ENCODE measurements around the gene UBA7.
"Not testable (repeated sequence)": the region's sequence is repeated elsewhere in the genome, so short reads cannot be mapped to it uniquely, and the experiment has no call there.

The UBA7 gene, protein sequence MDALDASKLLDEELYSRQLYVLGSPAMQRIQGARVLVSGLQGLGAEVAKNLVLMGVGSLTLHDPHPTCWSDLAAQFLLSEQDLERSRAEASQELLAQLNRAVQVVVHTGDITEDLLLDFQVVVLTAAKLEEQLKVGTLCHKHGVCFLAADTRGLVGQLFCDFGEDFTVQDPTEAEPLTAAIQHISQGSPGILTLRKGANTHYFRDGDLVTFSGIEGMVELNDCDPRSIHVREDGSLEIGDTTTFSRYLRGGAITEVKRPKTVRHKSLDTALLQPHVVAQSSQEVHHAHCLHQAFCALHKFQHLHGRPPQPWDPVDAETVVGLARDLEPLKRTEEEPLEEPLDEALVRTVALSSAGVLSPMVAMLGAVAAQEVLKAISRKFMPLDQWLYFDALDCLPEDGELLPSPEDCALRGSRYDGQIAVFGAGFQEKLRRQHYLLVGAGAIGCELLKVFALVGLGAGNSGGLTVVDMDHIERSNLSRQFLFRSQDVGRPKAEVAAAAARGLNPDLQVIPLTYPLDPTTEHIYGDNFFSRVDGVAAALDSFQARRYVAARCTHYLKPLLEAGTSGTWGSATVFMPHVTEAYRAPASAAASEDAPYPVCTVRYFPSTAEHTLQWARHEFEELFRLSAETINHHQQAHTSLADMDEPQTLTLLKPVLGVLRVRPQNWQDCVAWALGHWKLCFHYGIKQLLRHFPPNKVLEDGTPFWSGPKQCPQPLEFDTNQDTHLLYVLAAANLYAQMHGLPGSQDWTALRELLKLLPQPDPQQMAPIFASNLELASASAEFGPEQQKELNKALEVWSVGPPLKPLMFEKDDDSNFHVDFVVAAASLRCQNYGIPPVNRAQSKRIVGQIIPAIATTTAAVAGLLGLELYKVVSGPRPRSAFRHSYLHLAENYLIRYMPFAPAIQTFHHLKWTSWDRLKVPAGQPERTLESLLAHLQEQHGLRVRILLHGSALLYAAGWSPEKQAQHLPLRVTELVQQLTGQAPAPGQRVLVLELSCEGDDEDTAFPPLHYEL

DNA sequence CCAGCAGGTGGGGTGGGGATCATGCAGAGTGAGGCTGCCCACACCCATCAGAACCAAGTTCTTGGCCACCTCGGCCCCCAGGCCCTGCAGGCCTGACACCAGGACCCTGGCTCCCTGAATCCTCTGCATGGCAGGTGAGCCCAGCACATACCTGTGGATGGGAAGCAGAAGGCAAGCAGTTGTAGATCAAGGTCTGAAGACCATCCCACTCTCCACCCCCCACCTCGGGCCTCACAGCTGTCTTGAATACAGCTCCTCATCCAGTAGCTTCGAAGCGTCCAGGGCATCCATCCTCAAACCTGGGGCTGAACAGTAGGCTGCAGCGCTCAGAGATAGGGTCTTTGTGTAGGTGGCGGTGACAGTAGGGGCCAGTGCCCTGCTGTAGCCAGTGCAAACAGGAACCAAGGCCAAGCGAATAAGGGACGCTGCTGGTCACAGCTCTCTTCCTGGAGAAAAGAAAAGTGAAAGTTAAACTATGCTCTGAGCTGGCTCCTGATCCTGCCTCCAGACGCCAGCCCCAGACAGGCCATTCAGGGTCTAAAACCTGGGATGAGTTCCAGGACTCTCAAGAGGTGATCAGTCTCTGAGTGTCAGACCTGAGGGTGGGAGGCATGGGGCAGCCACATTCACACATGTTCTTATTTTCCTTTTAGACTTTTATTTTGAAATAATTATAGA is at the start of gene UBA7:
Gene UBA7 (minus strand): TSS at position 457 of the 678 bp plus-strand sequence. CDS start 166 bp downstream, at position 291.
- no peak for DNase-seq

DNA sequence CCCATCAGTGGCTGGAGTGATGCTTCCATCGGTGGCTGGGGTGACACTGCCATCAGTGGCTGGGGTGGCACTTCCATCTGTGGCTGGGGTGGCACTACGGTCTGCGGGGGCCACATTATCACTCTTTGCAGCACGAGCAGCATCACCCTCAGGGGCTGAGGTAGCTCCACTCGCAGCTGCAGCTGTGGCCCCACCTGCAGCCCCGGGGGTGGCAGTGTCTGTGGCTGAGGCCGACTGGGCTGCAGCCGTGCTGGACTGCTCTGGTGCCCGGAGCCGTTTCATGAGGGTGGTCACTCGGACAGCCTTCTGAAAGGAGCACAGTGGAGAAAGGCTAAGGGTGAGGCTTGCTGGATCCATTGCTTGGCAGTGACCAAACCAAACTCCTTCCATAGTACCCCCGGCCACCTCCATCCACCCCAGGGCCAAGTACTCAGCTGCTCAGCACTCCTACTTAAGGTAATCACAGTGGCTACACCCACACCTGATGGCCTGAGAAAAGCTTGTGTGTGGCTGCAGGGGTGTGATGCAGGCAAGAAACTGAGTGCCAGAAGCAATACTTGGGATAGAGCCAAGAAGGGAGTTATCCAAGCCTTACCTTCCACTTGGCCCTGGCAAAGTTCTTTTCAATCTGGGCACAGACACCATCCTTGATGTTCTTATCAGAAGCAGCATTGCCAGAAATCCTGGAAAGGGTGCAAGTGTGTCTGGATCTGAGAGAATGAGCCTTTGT is 46.0 kb upstream of the UBA7 start:
- DNase-seq, result no peak

- peak; percentile 39 to 77 for DNase-seq
Observed at GRCh38 chr3:49856181-49857005, 42.6 kb upstream of the UBA7 start, which contains the start of gene TRAIP. TRAIP (minus strand) TSS chr3:49856564; CDS start chr3:49856453, 111 bp downstream.

- no peak for DNase-seq
Observed at GRCh38 chr3:49855662-49856061, 41.9 kb upstream of the UBA7 start.

DNA sequence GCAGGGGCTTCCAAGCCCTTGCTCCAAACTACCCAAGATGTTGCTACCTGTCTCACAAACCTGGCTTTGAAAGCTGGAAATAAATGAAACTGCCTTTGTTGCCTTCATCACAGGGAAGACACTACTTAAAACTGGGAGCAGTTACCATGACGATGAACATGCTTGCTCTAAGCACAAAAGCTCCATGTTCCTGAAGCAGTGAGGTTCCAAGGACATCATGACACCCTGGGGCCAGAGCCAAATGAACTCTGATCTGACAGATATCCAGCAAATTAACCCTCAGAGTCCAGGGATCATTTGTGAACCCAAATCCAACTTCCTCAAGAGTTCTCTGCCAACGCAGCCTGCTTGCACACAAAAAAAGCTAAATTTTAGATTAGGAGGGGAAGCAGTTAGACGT is 31.9 kb upstream of the UBA7 start:
- no peak for DNase-seq

- DNase-seq, result no peak
Observed at GRCh38 chr3:49844464-49845183, 30.9 kb upstream of the UBA7 start.

GRCh38 chr3:49842843-49843517 is 29.2 kb upstream of the UBA7 start:
- no peak for DNase-seq

GRCh38 chr3:49841806-49842205 is 28.1 kb upstream of the UBA7 start:
- DNase-seq, result no peak

DNA sequence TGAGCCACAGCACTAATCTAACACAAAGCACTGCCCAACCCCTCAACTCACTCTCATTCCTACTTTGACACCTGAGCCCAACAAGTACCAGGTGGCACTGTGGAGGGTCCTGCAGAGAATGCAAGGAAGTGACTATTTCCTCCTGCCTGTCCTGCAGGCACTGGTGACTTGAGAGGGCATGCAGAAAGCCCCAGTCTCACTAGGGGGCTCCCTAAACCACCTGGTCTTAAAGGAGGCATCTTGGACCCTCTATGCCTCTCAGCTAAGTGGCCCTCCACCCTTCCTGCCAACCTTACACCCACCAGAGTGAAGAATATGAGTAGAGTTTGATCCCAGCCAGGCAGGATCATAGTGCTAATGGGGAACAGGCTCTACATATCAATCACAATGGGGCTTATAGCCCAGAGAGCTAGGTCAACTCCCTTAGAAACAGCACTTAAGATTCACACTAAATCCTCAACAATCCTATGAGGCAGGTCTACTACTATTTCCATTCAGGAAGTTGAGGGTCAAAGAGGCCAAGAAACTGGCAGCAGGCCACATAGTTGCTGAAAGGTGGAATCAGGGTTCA is 27.5 kb upstream of the UBA7 start:
- DNase-seq, result no peak

- DNase-seq, result no peak
Observed at GRCh38 chr3:49840388-49840787, 26.6 kb upstream of the UBA7 start.

DNA sequence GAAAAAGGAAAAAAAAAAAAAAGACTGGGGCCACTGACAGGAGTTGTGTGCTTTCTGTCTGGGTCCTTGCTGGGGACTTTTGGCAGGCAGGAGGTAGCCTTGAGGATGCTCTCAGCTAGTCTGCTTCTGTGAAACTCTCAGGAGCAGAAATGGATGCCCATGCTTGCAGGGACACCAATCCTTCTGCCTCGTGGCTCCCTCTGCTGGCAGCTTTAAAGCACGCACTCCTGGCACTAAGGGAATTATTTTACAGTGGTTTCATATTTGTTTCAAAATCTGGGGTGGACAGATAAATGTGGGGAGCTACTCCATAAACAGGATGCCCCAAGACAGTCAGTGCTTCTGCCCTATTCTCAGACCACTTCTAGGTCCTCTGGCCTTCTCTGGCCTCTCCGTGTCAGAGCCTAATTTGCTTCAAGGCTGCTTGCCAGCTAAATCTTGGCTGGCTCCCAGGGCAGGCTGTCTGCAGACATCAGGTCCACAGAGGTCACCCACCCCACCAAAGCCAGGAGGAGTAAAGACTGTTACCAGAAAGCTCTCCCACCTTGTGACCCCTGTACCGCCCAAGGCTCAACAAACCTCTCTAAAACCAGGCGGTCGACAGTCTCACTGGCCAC is 25.5 kb upstream of the UBA7 start:
- peak; percentile 21 to 44 for DNase-seq

GRCh38 chr3:49831341-49831740 is 17.6 kb upstream of the UBA7 start:
- no peak for DNase-seq

GRCh38 chr3:49826016-49826415 is 12.3 kb upstream of the UBA7 start:
- DNase-seq, result no peak

GRCh38 chr3:49823131-49823530 is 9.4 kb upstream of the UBA7 start:
- not testable (repeated sequence) for DNase-seq

- DNase-seq, result no peak
Observed at GRCh38 chr3:49812916-49813496, 747 bp downstream of the UBA7 start.

DNA sequence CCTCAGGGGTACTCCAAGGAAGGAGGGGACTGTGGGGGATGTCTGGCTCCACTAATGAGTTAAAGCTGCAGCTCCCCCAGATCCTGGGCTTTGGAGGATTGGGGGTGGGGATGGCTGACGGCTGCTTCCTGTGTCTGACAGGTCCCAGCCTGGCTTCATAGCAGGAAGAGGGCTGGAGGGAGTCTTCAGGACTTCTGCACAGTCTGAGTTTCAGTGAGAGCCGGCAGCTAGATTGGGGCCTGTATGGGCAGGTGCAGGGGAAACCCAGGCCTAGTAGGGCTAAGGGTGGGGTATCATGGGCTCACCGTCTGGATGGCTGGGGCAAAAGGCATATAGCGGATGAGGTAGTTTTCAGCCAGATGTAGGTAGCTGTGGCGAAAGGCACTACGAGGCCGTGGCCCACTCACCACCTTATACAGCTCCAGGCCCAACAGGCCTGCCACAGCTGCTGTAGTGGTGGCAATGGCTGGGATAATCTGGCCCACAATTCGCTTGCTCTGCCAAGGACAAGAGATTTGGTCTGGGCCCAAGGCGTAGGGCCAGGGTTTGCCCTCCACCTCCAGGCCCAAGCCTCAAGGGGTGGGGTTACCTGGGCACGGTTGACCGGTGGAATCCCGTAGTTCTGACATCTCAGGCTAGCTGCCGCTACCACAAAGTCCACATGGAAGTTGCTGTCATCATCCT is 6.2 kb downstream of the UBA7 start:
- no peak for DNase-seq

DNA sequence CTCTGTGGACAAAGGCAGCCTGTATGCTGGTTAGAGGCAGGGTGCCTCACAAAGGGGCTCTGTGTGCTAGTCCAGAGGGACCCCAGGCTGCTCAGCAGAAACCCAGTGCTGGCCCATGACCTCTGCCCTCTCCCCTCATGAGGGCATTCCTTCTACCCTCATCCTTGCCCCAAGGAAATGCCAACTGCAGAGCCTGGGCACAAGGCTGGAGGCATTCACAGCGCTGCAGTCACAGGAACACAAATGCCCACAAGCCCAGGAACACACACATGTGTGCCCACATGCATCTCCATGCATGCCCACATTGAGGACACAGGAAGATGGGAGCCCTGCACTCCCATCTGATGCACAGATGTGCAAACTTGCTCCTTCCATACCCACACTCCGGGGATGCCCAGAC is 6.9 kb downstream of the UBA7 start:
- no peak for DNase-seq

Measured in cerebellar nuclear complex (tissue), 1 donor.